ENCODE measurements around the gene KCNB1.
A peak's percentile ranks its signal among the peaks of the same experiment; 100 is the strongest.
"Not testable (repeated sequence)": the region's sequence is repeated elsewhere in the genome, so short reads cannot be mapped to it uniquely, and the experiment has no call there.

The KCNB1 gene

DNA sequence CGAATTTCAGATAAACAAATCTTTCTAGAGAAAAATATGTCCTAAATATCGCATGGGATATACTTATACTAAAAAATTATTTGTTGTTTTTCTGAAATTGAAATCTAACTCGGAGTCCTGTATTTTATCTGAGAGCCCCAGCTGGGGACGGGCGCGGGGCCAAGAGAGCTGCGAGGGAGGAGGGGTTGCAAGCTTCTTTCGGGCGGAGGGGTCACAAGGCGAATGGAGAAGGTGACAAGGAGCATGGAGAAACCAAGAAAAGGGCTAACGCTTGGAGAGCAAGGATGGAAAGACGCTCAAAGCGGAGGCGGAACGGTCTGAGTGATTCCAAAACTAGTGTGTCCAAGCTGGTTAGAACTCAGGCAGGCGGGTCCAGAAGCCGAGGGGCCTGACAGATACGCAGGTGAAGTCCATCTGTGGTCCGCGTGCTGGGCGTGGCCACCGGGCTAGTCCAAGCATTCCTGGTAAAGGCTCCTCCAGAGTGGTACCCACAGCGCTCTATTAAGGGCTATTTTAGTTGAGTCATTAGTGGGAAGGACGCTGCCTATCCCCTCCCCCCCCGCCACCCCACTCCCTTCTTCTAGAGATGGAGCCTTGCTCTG lies 163.2 kb downstream of the KCNB1 start:
- DNase-seq, result no peak
- intact Hi-C loops (cut with DNase I), result no loop called here

DNA sequence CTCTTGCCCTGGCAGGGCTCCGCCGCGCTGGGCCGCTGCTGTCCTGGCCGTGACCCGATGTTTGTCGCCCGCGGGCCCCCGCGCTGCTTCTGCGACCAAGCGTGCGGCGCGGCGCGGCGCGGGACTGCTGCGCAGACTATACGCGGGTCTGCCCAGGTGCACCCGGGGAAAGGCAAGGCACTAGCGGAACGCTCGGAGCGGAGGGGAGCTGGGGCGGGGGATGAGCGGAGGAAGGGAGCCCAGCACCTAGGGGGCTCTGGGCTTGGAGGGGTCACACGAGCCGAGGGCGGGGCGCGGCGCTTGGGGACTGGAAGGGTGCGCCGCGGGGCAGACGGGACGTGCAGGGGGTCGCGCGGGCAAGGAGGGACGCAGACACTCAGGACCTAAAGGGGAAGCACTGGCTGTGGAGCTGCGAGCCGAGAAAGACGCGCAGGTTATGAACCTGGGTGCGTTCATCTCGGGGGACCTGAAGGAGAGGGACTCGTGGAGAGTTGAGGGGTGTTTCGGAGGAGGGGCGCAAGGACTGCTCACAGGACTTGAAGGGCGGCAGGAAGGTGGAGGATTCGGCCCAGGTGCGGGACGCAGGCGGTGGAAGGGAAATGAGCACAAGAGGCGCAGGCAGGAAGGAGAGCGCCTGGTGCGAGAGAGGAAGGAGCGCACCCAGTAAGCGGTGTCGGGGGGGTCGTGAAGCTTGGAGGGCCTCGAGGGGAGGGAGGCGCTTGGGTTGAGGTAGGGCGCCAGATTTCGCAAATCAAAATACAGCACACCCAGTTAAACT lies 163.8 kb downstream of the KCNB1 start:
- intact Hi-C loops (cut with DNase I), result no loop called here
- peak in 15 of 42 donors; percentile 11 to 53 (median 27) for DNase-seq

DNA sequence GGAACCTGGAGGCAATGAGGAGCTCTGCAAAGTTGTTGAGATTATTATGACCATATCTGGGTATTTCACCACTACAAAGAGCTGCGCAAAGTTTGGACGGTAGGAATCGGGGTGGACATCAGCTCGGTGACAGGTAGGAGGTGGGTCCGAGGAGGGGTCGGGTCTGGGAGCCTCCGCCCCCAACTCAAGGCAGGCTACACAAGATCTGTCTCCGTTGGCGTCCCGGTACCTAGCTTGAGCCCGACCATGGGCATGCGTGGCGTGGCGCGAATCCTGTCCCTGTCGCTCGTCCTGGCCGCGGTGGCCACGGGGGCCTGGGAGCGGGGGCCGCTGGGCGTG lies 164.4 kb downstream of the KCNB1 start:
- intact Hi-C loops (cut with DNase I), result no loop called here
- peak in 1 of 42 donors; percentile 36 for DNase-seq

DNA sequence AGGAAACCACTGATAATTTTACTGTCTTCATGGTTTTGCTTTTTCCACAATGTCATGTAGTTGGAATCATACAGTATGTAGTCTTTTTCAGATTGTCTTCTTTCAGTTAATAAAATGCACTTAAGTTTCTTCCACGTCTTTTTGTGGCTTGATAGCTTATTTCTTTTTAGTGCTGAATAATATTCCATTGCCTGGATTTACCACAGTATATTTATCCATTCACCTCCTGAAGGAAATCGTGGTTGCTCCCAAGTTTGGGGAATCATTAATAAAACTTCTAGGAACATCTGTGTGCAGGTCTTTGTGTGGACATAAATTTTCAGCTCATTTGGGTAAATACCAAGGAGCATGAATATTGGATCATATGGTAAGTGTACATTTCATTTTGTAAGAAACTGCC lies 165.8 kb downstream of the KCNB1 start:
- no peak for DNase-seq
- intact Hi-C loops (cut with DNase I), result no loop called here

DNA sequence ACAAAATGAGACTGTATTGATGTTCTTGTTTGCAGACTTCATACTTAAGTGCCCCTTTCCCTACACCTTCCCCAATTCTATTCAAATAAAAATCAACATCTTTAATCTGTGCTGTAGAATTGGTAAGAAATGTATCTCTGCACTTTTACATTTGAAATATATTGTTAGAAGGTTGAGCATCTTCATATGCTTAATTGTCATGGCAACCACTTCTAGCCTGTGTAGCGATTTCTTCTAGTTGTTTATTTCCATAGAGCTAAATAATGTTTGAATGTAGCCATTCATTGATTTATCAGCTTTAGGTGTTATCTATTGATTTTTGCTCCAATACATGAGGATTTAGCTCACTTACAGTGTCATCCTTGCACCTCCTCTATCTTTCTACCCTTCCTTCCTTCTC lies 166.9 kb downstream of the KCNB1 start:
- intact Hi-C loops (cut with DNase I), result no loop called here
- DNase-seq, result no peak

DNA sequence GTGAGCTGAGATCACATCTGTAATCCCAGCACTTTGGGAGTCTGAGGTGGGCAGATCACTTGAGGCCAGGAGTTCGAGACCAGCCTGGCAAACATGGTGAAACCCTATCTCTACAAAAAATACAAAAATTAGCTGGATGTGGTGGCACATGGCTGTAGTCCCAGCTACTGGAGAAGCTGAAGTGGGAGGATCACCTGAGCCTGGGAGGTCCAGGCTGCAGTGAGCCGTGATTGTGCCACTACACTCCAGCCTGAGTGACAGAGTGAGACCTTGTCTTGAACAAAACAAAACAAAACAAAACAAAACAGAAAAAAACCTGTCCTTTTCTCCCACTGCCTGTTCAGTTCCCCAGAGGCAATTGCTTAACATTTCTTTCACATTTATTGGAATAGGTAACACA lies 168.4 kb downstream of the KCNB1 start:
- intact Hi-C loops (cut with DNase I), result not testable (repeated sequence)

More for the DNA sequence above, 168.4 kb downstream of the KCNB1 start:
- DNase-seq, result not testable (repeated sequence)

Data from head of caudate nucleus (tissue), 42 donors.